SIG-M5 treated with dmso at 0.1 percent for 504 hours (cell line): Measurements from ENCODE around the gene CSGALNACT2.

ENCODE experiments used
- DNase-seq: peaks from one replicate; lab custom pipeline; 2025; ENCODE audit not compliant: unreplicated experiment; lab: John Stamatoyannopoulos, UW

CSGALNACT2 gene

DNA sequence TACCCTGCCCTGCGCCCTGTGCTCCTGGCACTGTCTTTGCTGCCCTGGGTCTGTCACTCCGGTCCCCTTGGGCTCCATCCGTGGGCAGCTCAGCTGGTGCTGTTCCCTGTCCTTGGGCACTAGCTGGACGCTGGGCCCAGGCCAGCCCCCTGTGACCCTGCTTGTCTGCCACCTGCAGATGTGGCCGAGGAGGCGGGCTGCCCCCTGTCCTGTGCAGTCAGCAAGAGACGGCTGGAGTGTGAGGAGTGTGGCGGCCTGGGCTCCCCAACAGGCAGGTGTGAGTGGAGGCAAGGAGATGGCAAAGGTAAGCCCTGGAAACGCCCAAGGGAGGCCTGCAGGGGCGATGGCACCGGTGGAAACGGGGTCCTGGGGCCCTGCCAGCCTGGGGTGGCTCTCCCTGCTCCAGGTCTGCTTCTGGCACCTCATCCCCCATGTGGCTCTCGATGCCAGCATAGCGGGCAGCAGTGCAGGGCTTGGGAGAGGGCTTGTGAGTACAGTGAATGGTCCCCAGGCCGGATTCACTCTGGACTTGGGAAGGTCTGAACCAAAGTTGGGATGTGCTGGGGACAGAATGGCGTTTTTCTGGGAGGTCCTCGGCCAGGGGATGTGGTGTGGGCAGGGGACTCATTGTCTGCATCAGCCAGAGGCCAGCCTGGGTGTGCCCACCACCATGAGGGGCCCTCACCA is 26.2 kb upstream of the CSGALNACT2 start:
- no peak for DNase-seq

DNA sequence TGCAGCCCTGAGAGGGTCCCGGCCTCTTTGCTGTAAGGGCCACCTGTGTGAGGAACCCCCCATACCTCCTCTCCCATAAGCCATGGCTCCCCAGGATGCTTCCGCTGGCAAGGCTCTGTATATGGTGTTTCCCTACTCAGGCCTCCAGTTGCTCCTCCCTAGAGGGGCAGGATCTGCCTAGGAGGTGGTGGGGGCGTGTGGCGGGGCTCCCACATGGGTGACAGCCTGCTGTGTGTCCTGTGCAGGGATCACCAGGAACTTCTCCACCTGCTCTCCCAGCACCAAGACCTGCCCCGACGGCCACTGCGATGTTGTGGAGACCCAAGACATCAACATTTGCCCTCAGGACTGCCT is 25.7 kb upstream of the CSGALNACT2 start:
- DNase-seq, result no peak

- no peak for DNase-seq
Observed at GRCh38 chr10:43113201-43114087, 24.8 kb upstream of the CSGALNACT2 start.

DNA sequence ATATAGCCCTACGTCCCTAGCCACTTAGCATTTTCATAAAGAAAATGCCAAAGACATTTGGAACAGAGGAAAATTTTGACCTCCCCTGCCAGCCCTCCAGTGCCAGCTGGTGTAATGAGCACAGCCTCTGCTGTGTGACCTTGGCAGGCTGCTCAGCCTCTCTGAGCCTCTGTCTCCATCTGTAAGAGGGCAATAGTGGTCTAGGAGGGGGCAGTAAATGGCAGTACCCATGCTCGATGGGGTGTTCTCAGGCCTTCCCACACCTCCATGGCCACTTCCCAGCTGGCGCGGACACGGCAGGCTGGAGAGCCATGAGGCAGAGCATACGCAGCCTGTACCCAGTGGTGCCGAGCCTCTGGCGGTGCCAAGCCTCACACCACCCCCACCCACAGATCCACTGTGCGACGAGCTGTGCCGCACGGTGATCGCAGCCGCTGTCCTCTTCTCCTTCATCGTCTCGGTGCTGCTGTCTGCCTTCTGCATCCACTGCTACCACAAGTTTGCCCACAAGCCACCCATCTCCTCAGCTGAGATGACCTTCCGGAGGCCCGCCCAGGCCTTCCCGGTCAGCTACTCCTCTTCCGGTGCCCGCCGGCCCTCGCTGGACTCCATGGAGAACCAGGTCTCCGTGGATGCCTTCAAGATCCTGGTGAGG is 24.0 kb upstream of the CSGALNACT2 start:
- no peak for DNase-seq

DNA sequence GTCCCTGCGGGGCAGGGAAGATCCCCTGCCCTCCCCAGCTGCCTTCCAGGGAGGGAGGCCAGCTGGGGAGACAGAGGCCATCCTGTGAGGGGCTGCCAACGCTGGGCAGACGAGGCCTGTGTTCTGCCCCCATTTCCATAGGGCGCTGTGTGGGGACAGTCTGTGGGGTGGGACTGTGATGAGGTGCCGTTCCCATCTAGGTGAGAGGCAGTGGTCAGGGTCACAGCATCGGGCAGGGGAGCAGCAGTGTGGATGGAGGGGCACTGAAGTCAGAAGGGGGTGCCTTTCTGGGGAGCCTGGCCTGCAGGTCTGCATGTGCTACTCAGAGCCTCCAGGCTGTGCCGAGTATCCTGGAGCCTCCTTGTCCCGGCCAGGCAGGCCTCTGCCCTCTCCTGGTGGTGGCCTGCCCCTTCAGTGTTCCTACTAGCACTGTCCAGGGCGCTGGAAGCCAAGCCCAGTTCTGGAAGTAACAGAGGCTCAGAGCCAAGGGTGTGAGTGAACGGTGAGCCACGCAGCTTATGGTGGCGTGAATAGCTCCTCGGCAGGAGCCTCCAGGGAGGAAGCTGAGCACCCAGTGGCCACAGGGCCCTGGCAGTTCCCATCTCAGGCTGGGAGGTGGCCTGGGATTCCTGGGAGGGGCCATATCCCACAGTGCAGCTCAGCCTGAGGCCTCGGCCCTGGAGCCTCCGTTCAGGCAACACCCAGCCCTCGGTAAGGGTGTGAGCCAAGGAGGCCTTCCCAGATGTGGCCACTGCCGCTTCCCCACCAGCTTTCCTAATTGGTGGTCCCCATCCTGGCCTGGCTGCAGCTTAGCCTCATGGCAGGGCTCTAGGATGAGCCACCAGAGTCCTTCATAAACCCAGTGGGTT is 23.3 kb upstream of the CSGALNACT2 start:
- DNase-seq, result no peak

GRCh38 chr10:43115881-43116595 is 22.2 kb upstream of the CSGALNACT2 start:
- DNase-seq, result no peak

DNA sequence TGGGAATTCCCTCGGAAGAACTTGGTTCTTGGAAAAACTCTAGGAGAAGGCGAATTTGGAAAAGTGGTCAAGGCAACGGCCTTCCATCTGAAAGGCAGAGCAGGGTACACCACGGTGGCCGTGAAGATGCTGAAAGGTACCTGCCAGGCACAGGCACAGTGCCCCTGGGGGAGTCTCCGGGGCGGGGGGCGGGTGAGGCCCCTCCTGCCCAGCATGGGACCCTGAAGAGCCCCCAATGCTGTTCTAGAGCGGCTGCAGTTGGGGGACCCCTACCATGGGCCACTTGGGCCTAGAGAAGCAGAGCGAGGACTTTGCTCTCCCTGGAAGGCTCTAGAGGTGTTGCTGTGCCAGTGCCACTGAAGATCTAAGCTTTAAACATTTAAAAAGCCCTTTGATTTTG is 21.6 kb upstream of the CSGALNACT2 start:
- no peak for DNase-seq

- no peak for DNase-seq
Observed at GRCh38 chr10:43117031-43117776, 21.0 kb upstream of the CSGALNACT2 start.

GRCh38 chr10:43117777-43118583 is 20.3 kb upstream of the CSGALNACT2 start:
- no peak for DNase-seq

- no peak for DNase-seq
Observed at GRCh38 chr10:43118631-43119415, 19.4 kb upstream of the CSGALNACT2 start.

DNA sequence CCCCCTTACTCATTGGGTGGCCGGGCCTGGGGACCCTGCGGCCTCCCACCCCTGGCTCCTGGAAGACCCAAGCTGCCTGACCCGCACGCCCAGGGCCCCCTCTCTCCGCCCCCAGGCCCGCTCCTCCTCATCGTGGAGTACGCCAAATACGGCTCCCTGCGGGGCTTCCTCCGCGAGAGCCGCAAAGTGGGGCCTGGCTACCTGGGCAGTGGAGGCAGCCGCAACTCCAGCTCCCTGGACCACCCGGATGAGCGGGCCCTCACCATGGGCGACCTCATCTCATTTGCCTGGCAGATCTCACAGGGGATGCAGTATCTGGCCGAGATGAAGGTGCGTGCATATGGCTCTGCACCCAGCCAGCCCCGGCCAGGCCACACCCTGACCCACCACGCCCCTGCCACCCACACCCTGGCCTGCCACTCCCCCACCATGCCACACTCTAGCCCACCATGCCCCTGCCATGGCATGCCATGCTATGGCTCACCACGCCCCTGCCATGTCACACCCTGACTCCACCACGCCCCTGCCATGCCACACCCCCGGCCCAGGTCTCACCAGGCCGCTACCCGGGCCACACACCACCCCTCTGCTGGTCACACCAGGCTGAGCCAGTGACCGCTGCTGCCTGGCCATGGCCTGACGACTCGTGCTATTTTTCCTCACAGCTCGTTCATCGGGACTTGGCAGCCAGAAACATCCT is 18.7 kb upstream of the CSGALNACT2 start:
- no peak for DNase-seq

- DNase-seq, result no peak
Observed at GRCh38 chr10:43120116-43120928, 17.9 kb upstream of the CSGALNACT2 start.

DNA sequence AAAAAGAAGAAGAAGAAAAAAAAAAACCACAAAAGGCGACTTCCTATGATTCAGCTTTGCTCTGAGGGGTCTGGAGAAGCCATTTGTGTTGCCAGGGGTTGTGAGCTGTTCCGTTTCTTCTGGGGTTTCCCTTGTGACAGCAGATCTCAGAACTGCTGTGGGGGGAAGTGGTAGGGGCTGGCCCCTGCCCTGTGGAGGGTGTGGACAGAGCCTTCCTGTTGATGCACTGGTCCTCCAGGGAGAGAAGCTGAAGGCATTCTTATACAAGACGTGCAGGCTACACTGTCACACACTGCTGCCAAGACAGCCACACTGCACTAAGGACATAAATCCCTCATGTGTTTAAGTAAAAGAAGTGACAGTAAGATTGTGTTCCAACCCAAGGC is 17.3 kb upstream of the CSGALNACT2 start:
- peak; percentile 89 for DNase-seq

- DNase-seq, result no peak
Observed at GRCh38 chr10:43121444-43121843, 16.8 kb upstream of the CSGALNACT2 start.

GRCh38 chr10:43122096-43122495 is 16.1 kb upstream of the CSGALNACT2 start:
- no peak for DNase-seq

- DNase-seq, result no peak
Observed at GRCh38 chr10:43122826-43123225, 15.4 kb upstream of the CSGALNACT2 start.
